ENCODE data around the gene ECE1.
A peak's percentile ranks its signal among the peaks of the same experiment; 100 is the strongest.

GRCh38 chr1:21244154-21244553, 46.1 kb downstream of the ECE1 start:
- peak in 1 of 3 donors; percentile 25 for TF ChIP-seq POLR2AphosphoS5 (IDR thresholded peaks at IDR 0.05)
- no peak for TF ChIP-seq CTCF (IDR thresholded peaks at IDR 0.05 in 8 of 11, conservative IDR thresholded peaks at IDR 0.05 in 3 of 11)
- no peak for TF ChIP-seq POLR2A (IDR thresholded peaks at IDR 0.05)

All from spleen (tissue), 7 donors.